Pancreas (tissue), 10 donors: ENCODE data around the gene DNAI4. TPM values are rescaled to one million over a fixed set of nuclear protein-coding genes. Genes with fewer than 3 reads are reported as not detected.

ENCODE experiments used
- ATAC-seq, 4 donors: fragments of 200-7000 bp; cut with Tn5 transposase; one replicate each; pipeline versions ENCODE4 v1.8.0 to v1.9.1; 2020; ENCODE audit warnings: mild to moderate bottlenecking in 4 of 4, moderate library complexity in 4 of 4
- DNase-seq, 6 donors: peaks; one replicate each; pipeline ENCODE4 v3.0.0-alpha.2; 2020
- FAIRE-seq: peaks from 2 replicates; lab custom pipeline; 2012; peaks lifted over from hg19 to GRCh38; lab: Jason Lieb, UNC
- H3K27ac ChIP-seq, 4 donors: fragments of 200-600 bp; sonication (generic); 1 replicate in 3 of 4; 2 replicates in 1 of 4; pipeline versions ENCODE4 v1.5.0 to v1.8.0; 2020
- H3K27me3 ChIP-seq, 4 donors: fragments of 200-600 bp; one replicate each; pipeline ENCODE4 v1.8.0; 2021
- H3K36me3 ChIP-seq, 3 donors: fragments of 200-600 bp; sonication (generic) in 1 of 3; one replicate each; pipeline versions ENCODE4 v1.5.0 to v1.8.0; 2020 to 2021
- H3K4me1 ChIP-seq, 3 donors: fragments of 200-600 bp; one replicate each; pipeline ENCODE4 v1.8.0; 2021
- H3K4me3 ChIP-seq, 4 donors: fragments of 200-600 bp; sonication (generic) in 2 of 4; one replicate each; pipeline versions ENCODE4 v1.5.0 to v1.8.0; 2020 to 2021
- H3K9me3 ChIP-seq, 4 donors: fragments of 200-600 bp; one replicate each; pipeline ENCODE4 v1.8.0; 2021
- CTCF ChIP-seq, 4 donors: fragments of 200-600 bp; sonication (generic) in 3 of 4; IDR thresholded peaks; one replicate each; pipeline versions ENCODE4 v1.5.0 to v1.8.0; 2021; ENCODE audit warnings: antibody characterized with exemption in 4 of 4
- WGBS, 2 donors: extraction: QIAGEN DNeasy Blood & Tissue Kit; methylation state at CpG; one replicate each; pipeline ENCODE4 v1.1.7; 2013; 5-methylcytosine and 5-hydroxymethylcytosine counted together
- intact Hi-C, 3 donors: fragments of 100-400 bp; cut with DNase I; formaldehyde crosslinking; loops; one replicate each; pipeline versions ENCODE4 v1.11.1 to v1.14.2; 2022
- polyA plus RNA-seq, 2 donors: library from polyadenylated mRNA; stranded (reverse); fragments of 200-250 nt; gene quantifications; one replicate each; pipeline ENCODE4 v1.2.3, GENCODE V29; 2013
- total RNA-seq, 6 donors: library from RNA; stranded (reverse); fragmentation: NEBNext Ultra II Directional in 4 of 6; extraction: Animal tissue kit (Norgen Biotek cat#: 25700) in 4 of 6; gene quantifications; one replicate each; pipeline versions ENCODE4 v1.2.1 to v1.2.4, GENCODE V29; 2021 to 2023
- donor health status: healthy with polysubstance abuse.
- donor health status: DM: no; HTN: no; CAD: no; lungs with moderate emphysema.
- donor health status: DM: no; HTN: no; CAD: no.
- donor health status: control.
- donor health status: control.
- donor health status: Bipolar disorder and iron deficiency.
- donor health status: DM: yes; HTN: yes; CAD: no.
- donor health status: DM: no; HTN: no; CAD: no.
- donor health status: DM: no; HTN: no; CAD: no.
- donor health status: DM: yes; HTN: yes; CAD: no.

The DNAI4 gene
- total and polyA plus RNA-seq, 8 donors, result 1.5 to 6.7 (median 4.5) TPM

- DNase-seq, result no peak
- intact Hi-C loops, result no loop called here
- Histone ChIP-seq H3K36me3 (no peaks in the 10 kb centered on the region), H3K27ac (no peak overlapping the region), H3K4me3 (no peak overlapping the region), H3K9me3 (no peaks in the 10 kb centered on the region), H3K4me1 (no peaks in the 10 kb centered on the region), H3K27me3 (no peaks in the 10 kb centered on the region)
- 78 to 81% methylated on average over 3 of the region's 3 CpGs for WGBS, 2 donors
- FAIRE-seq, result no peak
- no peak for TF ChIP-seq CTCF (IDR thresholded peaks at IDR 0.05)
- no peak for ATAC-seq
Measured at GRCh38 chr1:66860529-66860928, 64.1 kb downstream of the DNAI4 start.

- H3K9me3 ChIP-seq, result no peaks in the 10 kb centered on the region
- no peaks in the 10 kb centered on the region for H3K27me3 ChIP-seq
- no peaks in the 10 kb centered on the region for H3K4me1 ChIP-seq
- H3K36me3 ChIP-seq, result no peaks in the 10 kb centered on the region
- ATAC-seq (no peak), FAIRE-seq (no peak), DNase-seq (no peak)
- intact Hi-C loops, result no loop called here
- no peak overlapping the region for H3K4me3 ChIP-seq
- 72 to 87% methylated on average over 1 of the region's 1 CpG for WGBS, 2 donors
- H3K27ac ChIP-seq, result no peak overlapping the region
- no peak for TF ChIP-seq CTCF (IDR thresholded peaks at IDR 0.05)
Measured at GRCh38 chr1:66853379-66853778, 71.3 kb downstream of the DNAI4 start.

- no peaks in the 10 kb centered on the region for H3K27me3 ChIP-seq
- H3K4me3 ChIP-seq, result no peak overlapping the region
- TF ChIP-seq CTCF (IDR thresholded peaks at IDR 0.05), result no peak
- no peak overlapping the region for H3K27ac ChIP-seq
- no peaks in the 10 kb centered on the region for H3K9me3 ChIP-seq
- DNase-seq (no peak), FAIRE-seq (no peak), ATAC-seq (no peak)
- no peaks in the 10 kb centered on the region for H3K4me1 ChIP-seq
- 83 to 90% methylated on average over 2 of the region's 2 CpGs for WGBS, 2 donors
- H3K36me3 ChIP-seq, result no peaks in the 10 kb centered on the region
- intact Hi-C loops, result no loop called here
Measured at GRCh38 chr1:66852870-66853269, 71.8 kb downstream of the DNAI4 start.

GRCh38 chr1:66850989-66851388 lies 73.7 kb downstream of the DNAI4 start:
- FAIRE-seq (no peak), ATAC-seq (no peak), DNase-seq (no peak)
- Histone ChIP-seq H3K36me3 (no peaks in the 10 kb centered on the region), H3K4me1 (no peaks in the 10 kb centered on the region), H3K9me3 (no peaks in the 10 kb centered on the region), H3K27ac (no peak overlapping the region), H3K27me3 (no peaks in the 10 kb centered on the region), H3K4me3 (no peak overlapping the region)
- intact Hi-C loops, result no loop called here
- no peak for TF ChIP-seq CTCF (IDR thresholded peaks at IDR 0.05)
- 93 to 96% methylated on average over 1 of the region's 1 CpG for WGBS, 2 donors

GRCh38 chr1:66848193-66848592 lies 76.5 kb downstream of the DNAI4 start:
- no peak overlapping the region for H3K4me3 ChIP-seq
- no peak for FAIRE-seq
- no peaks in the 10 kb centered on the region for H3K36me3 ChIP-seq
- no peaks in the 10 kb centered on the region for H3K4me1 ChIP-seq
- DNase-seq, result no peak
- H3K27ac ChIP-seq, result no peak overlapping the region
- no peaks in the 10 kb centered on the region for H3K27me3 ChIP-seq
- WGBS, 2 donors, result 93 to 94% methylated on average over 2 of the region's 2 CpGs
- no peak for TF ChIP-seq CTCF (IDR thresholded peaks at IDR 0.05)
- intact Hi-C loops, result no loop called here
- no peaks in the 10 kb centered on the region for H3K9me3 ChIP-seq
- ATAC-seq, result no peak
